Colonic mucosa (tissue), 4 donors: ENCODE measurements around the gene KRTAP10-7. TPM values are rescaled to one million over a fixed set of nuclear protein-coding genes. Genes with fewer than 3 reads are reported as not detected.
"Not testable (repeated sequence)": the region's sequence is repeated elsewhere in the genome, so short reads cannot be mapped to it uniquely, and the experiment has no call there.

Experiments used
- DNase-seq: peaks from one replicate; pipeline ENCODE4 v3.0.0-alpha.2; 2020
- H3K27ac ChIP-seq: fragments of 200-600 bp; one replicate; pipeline ENCODE4 v1.8.0; 2021
- H3K27me3 ChIP-seq: fragments of 200-600 bp; one replicate; pipeline ENCODE4 v1.8.0; 2021
- H3K36me3 ChIP-seq: fragments of 200-600 bp; one replicate; pipeline ENCODE4 v1.8.0; 2021
- H3K4me1 ChIP-seq: fragments of 200-600 bp; one replicate; pipeline ENCODE4 v1.8.0; 2021; ENCODE audit warnings: mild to moderate bottlenecking
- H3K4me3 ChIP-seq: fragments of 200-600 bp; one replicate; pipeline ENCODE4 v1.8.0; 2021
- H3K9ac ChIP-seq, 2 donors: one replicate each; pipeline ENCODE4 v1.7.0; 2013; ENCODE audit warnings: control low read depth in 2 of 2, low read depth in 2 of 2, low read length in 2 of 2
- H3K9me3 ChIP-seq: fragments of 200-600 bp; one replicate; pipeline ENCODE4 v1.8.0; 2021
- CTCF ChIP-seq: fragments of 200-600 bp; IDR thresholded peaks from one replicate; pipeline ENCODE4 v1.8.0; 2022; ENCODE audit warnings: antibody characterized with exemption, mild to moderate bottlenecking
- intact Hi-C: fragments of 100-400 bp; cut with DNase I; formaldehyde crosslinking; loops from one replicate; pipeline ENCODE4 v1.14.1; 2022
- total RNA-seq, 2 donors: library from RNA; stranded (reverse); fragmentation: NEBNext Ultra II Directional in 1 of 2; extraction: Animal tissue kit (Norgen Biotek cat#: 25700) in 1 of 2; gene quantifications; one replicate each; pipeline ENCODE4 v1.2.1, GENCODE V29; 2021
- donor health status: healthy.
- donor health status: DM: no; HTN: no; CAD: no.
- donor health status: DM: no; HTN: no; CAD: no.

Gene KRTAP10-7
- total RNA-seq, 2 donors from 2014 or later: not detected

GRCh38 chr21:44579833-44580144 is 20.6 kb upstream of the KRTAP10-7 start:
- DNase-seq: no peak
- Histone ChIP-seq H3K36me3 (no peaks in the 10 kb centered on the region), H3K4me1 (no peaks in the 10 kb centered on the region), H3K4me3 (no peak overlapping the region), H3K27ac (no peak overlapping the region), H3K9ac (no peak overlapping the region), H3K9me3 (no peaks in the 10 kb centered on the region), H3K27me3 (no peaks in the 10 kb centered on the region)
- intact Hi-C loops: no loop called here
- TF ChIP-seq CTCF: no peak

- DNase-seq, H3K27ac ChIP-seq, intact Hi-C loops, H3K27me3 ChIP-seq, H3K36me3 ChIP-seq, H3K4me1 ChIP-seq, H3K9ac ChIP-seq, H3K4me3 ChIP-seq, H3K9me3 ChIP-seq: not testable (repeated sequence)
Observed at GRCh38 chr21:44580231-44580821, 20.1 kb upstream of the KRTAP10-7 start, which contains the start of gene KRTAP10-5. KRTAP10-5 (minus strand) TSS chr21:44580604; CDS start chr21:44580578, 26 bp downstream.

GRCh38 chr21:44581158-44581557 is 19.2 kb upstream of the KRTAP10-7 start:
- TF ChIP-seq CTCF: no peak
- Histone ChIP-seq H3K9me3 (no peaks in the 10 kb centered on the region), H3K4me3 (no peak overlapping the region), H3K9ac (no peak overlapping the region), H3K36me3 (no peaks in the 10 kb centered on the region), H3K4me1 (no peaks in the 10 kb centered on the region), H3K27me3 (no peaks in the 10 kb centered on the region), H3K27ac (no peak overlapping the region)
- intact Hi-C loops: no loop called here
- no peak for DNase-seq

- DNase-seq: no peak
- intact Hi-C loops: no loop called here
- no peaks in the 10 kb centered on the region for H3K4me1 ChIP-seq
- no peaks in the 10 kb centered on the region for H3K27me3 ChIP-seq
- H3K36me3 ChIP-seq: no peaks in the 10 kb centered on the region
- H3K9me3 ChIP-seq: no peaks in the 10 kb centered on the region
- no peak overlapping the region for H3K9ac ChIP-seq
- no peak for TF ChIP-seq CTCF
- H3K4me3 ChIP-seq: no peak overlapping the region
- H3K27ac ChIP-seq: no peak overlapping the region
Observed at GRCh38 chr21:44582055-44582454, 18.3 kb upstream of the KRTAP10-7 start.

GRCh38 chr21:44583089-44583799 is 17.2 kb upstream of the KRTAP10-7 start:
- no peaks in the 10 kb centered on the region for H3K9me3 ChIP-seq
- H3K27ac ChIP-seq: no peak overlapping the region
- H3K27me3 ChIP-seq: no peaks in the 10 kb centered on the region
- no peaks in the 10 kb centered on the region for H3K4me1 ChIP-seq
- no peak overlapping the region for H3K4me3 ChIP-seq
- H3K36me3 ChIP-seq: no peaks in the 10 kb centered on the region
- intact Hi-C loops: no loop called here
- TF ChIP-seq CTCF: no peak
- DNase-seq: no peak
- no peak overlapping the region for H3K9ac ChIP-seq

- H3K36me3 ChIP-seq: no peaks in the 10 kb centered on the region
- no peak for TF ChIP-seq CTCF
- H3K27me3 ChIP-seq: no peaks in the 10 kb centered on the region
- intact Hi-C loops: no loop called here
- H3K4me3 ChIP-seq: no peak overlapping the region
- no peaks in the 10 kb centered on the region for H3K9me3 ChIP-seq
- no peak overlapping the region for H3K27ac ChIP-seq
- no peaks in the 10 kb centered on the region for H3K4me1 ChIP-seq
- H3K9ac ChIP-seq: no peak overlapping the region
- no peak for DNase-seq
Observed at GRCh38 chr21:44583800-44584147, 16.6 kb upstream of the KRTAP10-7 start.
